Measurements from ENCODE around the gene STX5.
"Not testable (repeated sequence)": the region's sequence is repeated elsewhere in the genome, so short reads cannot be mapped to it uniquely, and the experiment has no call there.

The STX5 gene

GRCh38 chr11:62828130-62828529 lies 3.7 kb downstream of the STX5 start:
- not testable (repeated sequence) for DNase-seq

GRCh38 chr11:62823677-62824076 lies 8.2 kb downstream of the STX5 start:
- no peak for DNase-seq

GRCh38 chr11:62817129-62817528 lies 14.7 kb downstream of the STX5 start:
- DNase-seq: no peak

DNA sequence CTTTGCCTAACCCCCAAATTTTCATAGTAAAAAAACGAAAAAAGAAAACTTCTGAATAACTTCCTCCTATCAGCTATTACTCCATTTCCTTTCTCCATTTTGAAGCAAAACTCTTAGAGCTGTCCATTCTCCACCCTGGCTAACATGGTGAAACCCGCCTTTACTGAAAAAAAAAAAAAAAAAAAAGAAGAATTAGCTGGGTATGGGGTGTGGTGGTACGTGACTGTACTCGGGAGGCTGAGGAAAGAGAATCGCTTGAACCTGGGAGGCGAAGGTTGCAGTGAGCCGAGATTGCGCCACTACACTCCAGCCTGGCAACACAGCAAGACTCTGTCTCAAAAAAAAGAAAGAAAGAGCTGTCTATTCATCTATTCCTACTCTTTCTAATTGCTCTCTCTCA lies 15.3 kb downstream of the STX5 start:
- no peak for DNase-seq

DNA sequence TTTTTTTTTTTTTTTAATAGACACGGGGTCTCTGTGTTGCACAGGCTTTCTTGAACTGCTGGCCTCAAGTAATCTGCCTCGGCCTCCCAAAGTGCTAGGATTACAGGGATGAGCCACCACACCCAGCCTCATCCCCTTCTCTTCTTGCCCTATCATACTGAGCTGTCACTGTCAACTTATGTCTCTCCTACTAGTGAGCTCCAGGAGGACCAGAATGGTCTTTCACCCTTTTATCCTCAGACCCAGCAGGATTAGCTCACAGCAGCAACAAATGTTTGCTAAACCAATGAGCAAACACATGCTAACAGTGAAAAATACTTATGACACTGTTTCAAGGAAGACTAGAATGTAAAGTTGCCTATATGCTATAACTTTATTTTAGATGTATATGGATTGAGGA lies 20.2 kb downstream of the STX5 start:
- no peak for DNase-seq

- DNase-seq: no peak
Observed at GRCh38 chr11:62810748-62811147, 21.1 kb downstream of the STX5 start.

DNA sequence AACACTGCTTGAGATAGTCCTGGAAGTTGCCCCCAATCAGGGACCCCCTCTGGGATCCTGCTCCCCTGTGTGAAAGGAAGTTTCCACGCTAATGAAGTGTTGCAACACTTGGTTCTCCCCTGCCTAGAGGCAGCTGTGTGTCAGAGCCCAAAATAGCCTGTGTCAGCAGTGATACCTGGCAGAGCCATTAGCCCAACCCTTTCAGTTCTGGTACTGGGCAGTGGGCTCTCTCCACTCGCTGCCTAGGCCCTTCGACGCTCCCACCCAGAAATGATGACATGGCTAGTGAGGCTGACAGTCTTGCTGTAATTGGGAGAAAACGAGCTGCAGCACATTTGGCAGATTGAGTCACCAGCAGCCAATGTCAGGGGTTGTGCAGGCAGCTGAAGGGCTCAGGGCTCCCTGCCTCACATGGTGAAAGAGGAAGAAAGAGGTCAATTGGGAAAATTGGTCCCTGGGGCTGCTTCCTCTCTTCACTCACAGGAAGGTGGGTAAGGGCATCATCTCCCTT lies 25.2 kb downstream of the STX5 start:
- DNase-seq: no peak

DNA sequence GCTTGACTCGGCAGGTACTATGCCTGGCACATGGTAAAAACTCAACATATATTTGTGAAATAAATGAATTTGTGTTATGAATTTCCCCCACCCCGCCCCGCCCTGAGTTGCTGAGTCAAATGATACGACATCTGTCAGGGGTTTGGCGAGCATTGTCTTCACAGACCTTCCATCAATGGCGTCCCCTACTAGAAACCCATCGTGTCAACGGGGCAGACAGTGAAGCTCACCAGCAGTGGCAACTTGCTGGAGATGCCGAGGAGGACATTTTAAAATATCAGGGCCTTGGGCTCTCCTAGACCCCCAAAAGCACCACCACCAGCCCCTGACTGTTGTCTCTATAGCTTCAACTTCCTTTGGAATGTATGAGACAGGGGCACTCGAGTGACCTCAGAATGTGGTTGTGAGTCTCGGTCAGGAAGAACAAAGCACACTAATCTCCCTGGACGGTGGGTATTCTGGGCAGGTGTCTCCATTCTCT lies 25.9 kb downstream of the STX5 start:
- DNase-seq: peak; percentile 33 to 45

DNA sequence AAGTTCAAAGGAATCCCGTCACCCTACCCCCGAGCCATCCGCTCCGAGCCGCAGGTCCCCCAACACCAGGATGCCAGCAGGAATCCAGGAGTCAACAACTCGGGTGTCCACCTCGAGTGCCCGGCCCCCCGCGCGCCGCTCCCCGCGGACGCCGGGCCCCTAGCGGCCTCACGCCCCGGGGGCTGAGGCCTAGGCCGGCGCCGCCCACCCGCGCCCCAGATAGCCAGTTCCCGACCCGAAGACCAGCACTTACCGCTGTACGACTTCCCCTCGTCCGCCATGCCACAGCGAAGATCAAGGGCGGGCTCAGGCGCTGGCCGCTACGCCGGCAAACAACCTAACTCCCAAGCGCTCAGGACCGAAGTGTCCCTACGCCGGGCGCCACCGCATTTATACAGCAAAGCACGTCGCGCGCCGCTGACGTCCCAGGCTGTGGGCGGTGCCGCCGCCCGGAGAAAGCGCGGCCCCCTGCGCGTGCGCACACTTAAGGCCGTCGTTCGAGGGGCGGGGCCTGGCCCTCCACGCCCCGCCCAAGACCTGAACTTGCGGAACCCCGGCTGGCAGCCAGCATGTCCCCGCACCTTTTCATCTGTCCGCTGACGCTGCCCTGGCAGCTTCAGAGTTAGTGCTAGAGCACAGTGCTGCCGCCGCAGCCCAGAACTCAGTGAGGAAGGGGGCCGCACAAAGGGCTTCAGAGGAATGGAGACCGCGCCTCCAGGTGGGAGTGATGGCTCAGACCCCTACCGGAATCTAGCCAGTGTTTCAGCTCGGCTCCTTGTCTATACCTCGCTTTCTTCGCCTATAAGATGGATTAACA lies 26.6 kb downstream of the STX5 start, which contains the start of gene NXF1:
NXF1 (minus strand) TSS at position 365 of the 817 bp plus-strand sequence; CDS start at position 281, 84 bp downstream.
- DNase-seq: peak; percentile 95

- DNase-seq: peak in 1 of 2 experiments; percentile 37
Observed at GRCh38 chr11:62804310-62805075, 27.4 kb downstream of the STX5 start.

GRCh38 chr11:62801071-62801470 lies 30.8 kb downstream of the STX5 start:
- no peak for DNase-seq

- no peak for DNase-seq
Observed at GRCh38 chr11:62799486-62799885, 32.4 kb downstream of the STX5 start.

GRCh38 chr11:62796281-62796680 lies 35.6 kb downstream of the STX5 start:
- DNase-seq: no peak

GRCh38 chr11:62794201-62794775 lies 37.6 kb downstream of the STX5 start:
- DNase-seq: no peak

- peak in 1 of 2 experiments; percentile 34 for DNase-seq
Observed at GRCh38 chr11:62792202-62792575, 39.7 kb downstream of the STX5 start.

GRCh38 chr11:62791501-62792201 lies 40.2 kb downstream of the STX5 start, which contains the start of gene TMEM223:
Gene TMEM223, minus strand, starts transcription at chr11:62792006. Its CDS starts 12 bp downstream, at chr11:62791994.
- DNase-seq: peak; percentile 93 to 94

GRCh38 chr11:62789576-62789975 lies 42.3 kb downstream of the STX5 start:
- DNase-seq: no peak

GRCh38 chr11:62788991-62789390 lies 42.9 kb downstream of the STX5 start:
- no peak for DNase-seq

DNA sequence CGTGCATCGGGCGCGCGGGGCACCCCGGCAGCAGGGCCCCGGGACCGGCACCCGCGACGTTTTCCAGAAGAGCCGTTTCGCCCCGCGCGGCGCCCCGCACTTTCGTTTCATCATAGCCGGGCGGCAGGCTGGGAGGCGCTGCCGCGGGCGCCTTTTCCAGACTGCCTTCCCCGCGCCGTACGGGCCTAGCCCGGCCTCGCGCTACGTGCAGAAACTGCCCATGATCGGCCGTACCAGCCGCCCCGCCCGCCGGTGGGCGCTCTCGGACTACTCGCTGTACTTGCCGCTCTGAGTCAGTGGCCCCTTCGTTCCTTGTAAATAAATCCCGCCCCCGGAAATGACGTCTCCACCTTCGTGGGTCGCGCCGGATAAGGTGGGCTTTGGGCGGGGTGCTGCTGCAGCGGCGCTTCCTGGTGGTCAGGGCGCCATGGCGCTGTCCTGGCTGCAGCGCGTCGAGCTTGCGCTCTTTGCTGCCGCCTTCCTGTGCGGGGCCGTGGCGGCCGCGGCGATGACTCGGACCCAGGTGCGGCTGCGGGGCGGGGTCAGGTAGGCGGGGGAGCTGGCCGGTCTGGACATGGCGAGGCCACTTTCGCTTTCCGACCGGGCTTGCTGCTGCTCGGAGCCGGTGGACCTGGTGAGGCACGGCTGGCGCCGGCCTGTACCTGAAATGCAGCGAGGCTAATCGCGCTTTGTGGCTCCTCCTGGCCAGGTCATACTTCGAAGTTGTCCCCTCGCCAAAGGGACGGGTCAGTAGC lies 44.7 kb downstream of the STX5 start, which contains the start of gene TMEM179B:
TMEM179B (plus strand) TSS at position 398 of the 755 bp plus-strand sequence; CDS start at position 428, 30 bp downstream.
- DNase-seq: peak; percentile 99

GRCh38 chr11:62786318-62787004 lies 45.4 kb downstream of the STX5 start:
- peak; percentile 87 to 90 for DNase-seq

DNA sequence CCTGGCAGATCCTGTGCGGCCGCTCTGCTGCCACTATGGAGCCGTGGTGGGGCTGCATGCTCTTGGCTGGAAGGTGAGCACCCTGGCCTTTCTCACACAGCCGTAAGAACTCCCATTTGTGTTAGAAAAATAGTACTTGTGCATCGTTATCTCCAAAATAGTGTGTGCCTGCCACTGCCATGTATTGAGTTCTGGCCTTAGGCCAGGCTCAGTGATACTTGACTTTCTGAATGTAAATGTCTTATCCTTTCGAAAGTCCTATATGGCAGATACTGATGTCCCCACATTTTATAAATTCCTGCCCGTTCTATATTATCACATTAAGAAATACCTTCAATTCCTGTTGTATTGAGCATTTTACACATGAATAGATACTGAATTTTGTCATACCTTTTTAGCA lies 49.1 kb downstream of the STX5 start:
- DNase-seq: no peak

Measured in activated CD4-positive, alpha-beta T cell treated with anti-CD3 and anti-CD28 coated beads, Interleukin-2, amount 50 U/mL, for 48 hours (primary cell).